Liver (tissue), 9 donors: ENCODE measurements around the gene BMP6. TPM values are rescaled to one million over a fixed set of nuclear protein-coding genes. Genes with fewer than 3 reads are reported as not detected.

Experiments
- DNase-seq: peaks from one replicate; pipeline ENCODE4 v3.0.0-alpha.2; 2017; ENCODE audit warnings: low spot score
- H3K27ac ChIP-seq, 2 donors: one replicate each; pipeline ENCODE4 v1.7.0; 2013; ENCODE audit warnings: inconsistent platforms in 2 of 2, low read length in 2 of 2, control low read depth in 1 of 2, low read depth in 1 of 2, mild to moderate bottlenecking in 1 of 2
- H3K27me3 ChIP-seq, 4 donors: one replicate each; pipeline versions ENCODE4 v1.6.1 to v1.7.0; 2013; ENCODE audit warnings: low read length in 3 of 4, inconsistent platforms in 1 of 4, mild to moderate bottlenecking in 1 of 4, moderate library complexity in 1 of 4; ENCODE audit not compliant: control insufficient read depth in 4 of 4, insufficient read depth in 4 of 4
- H3K36me3 ChIP-seq, 4 donors: one replicate each; pipeline versions ENCODE4 v1.6.1 to v1.7.0; 2013; ENCODE audit warnings: low read length in 3 of 4, mild to moderate bottlenecking in 3 of 4, low read depth in 1 of 4, moderate library complexity in 1 of 4; ENCODE audit not compliant: control insufficient read depth in 4 of 4, insufficient read depth in 3 of 4
- H3K4me1 ChIP-seq, 4 donors: one replicate each; pipeline versions ENCODE4 v1.6.1 to v1.7.0; 2013; ENCODE audit warnings: low read length in 3 of 4, mild to moderate bottlenecking in 3 of 4, moderate library complexity in 1 of 4; ENCODE audit not compliant: control insufficient read depth in 4 of 4, insufficient read depth in 4 of 4
- H3K4me3 ChIP-seq, 3 donors: one replicate each; pipeline versions ENCODE4 v1.6.1 to v1.7.0; 2013; ENCODE audit warnings: low read length in 3 of 3, control low read depth in 1 of 3, low read depth in 1 of 3, mild to moderate bottlenecking in 1 of 3
- H3K9ac ChIP-seq, 2 donors: one replicate each; pipeline ENCODE4 v1.7.0; 2013; ENCODE audit warnings: low read length in 2 of 2, mild to moderate bottlenecking in 2 of 2, moderate library complexity in 2 of 2, control low read depth in 1 of 2, low read depth in 1 of 2
- H3K9me3 ChIP-seq, 4 donors: one replicate each; pipeline versions ENCODE4 v1.6.1 to v1.7.0; 2013; ENCODE audit warnings: low read length in 3 of 4; ENCODE audit not compliant: control insufficient read depth in 4 of 4
- CTCF ChIP-seq: fragments of 150-350 bp; IDR thresholded peaks from 2 replicates; pipeline ENCODE4 v1.5.1; 2017; ENCODE audit warnings: improper control_type of control experiment, low read depth, low read length; ENCODE audit not compliant: missing input control
- EGR1 ChIP-seq, 2 donors: IDR thresholded peaks; 2 replicates each; pipeline ENCODE4 v1.6.1; 2016 to 2018; ENCODE audit warnings: antibody characterized with exemption in 2 of 2, low read depth in 2 of 2
- FOXA2 ChIP-seq: IDR thresholded peaks from 2 replicates; pipeline ENCODE4 v1.6.1; 2016; ENCODE audit warnings: antibody characterized with exemption
- GABPA ChIP-seq, 2 donors: IDR thresholded peaks in 1 of 2; conservative IDR thresholded peaks in 1 of 2; 2 replicates each; pipeline ENCODE4 v1.6.1; 2016; ENCODE audit warnings: antibody characterized with exemption in 2 of 2, mild to moderate bottlenecking in 1 of 2, moderate library complexity in 1 of 2
- HNF4A ChIP-seq, 2 donors: conservative IDR thresholded peaks; 2 replicates each; pipeline ENCODE4 v1.6.1; 2016; ENCODE audit warnings: antibody characterized with exemption in 2 of 2, mild to moderate bottlenecking in 2 of 2
- HNF4G ChIP-seq: IDR thresholded peaks from 2 replicates; pipeline ENCODE4 v1.6.1; 2016; ENCODE audit warnings: antibody characterized with exemption
- JUND ChIP-seq, 2 donors: IDR thresholded peaks; 2 replicates each; pipeline ENCODE4 v1.6.1; 2016; ENCODE audit warnings: antibody characterized with exemption in 2 of 2
- NR2F2 ChIP-seq: IDR thresholded peaks from 2 replicates; pipeline ENCODE4 v1.6.1; 2016; ENCODE audit warnings: antibody characterized with exemption
- RAD21 ChIP-seq, 2 donors: IDR thresholded peaks; 2 replicates each; pipeline ENCODE4 v1.6.1; 2016; ENCODE audit warnings: antibody characterized with exemption in 2 of 2, mild to moderate bottlenecking in 2 of 2
- SP1 ChIP-seq: IDR thresholded peaks from 2 replicates; pipeline ENCODE4 v1.6.1; 2018; ENCODE audit warnings: antibody characterized with exemption, mild to moderate bottlenecking
- TAF1 ChIP-seq: conservative IDR thresholded peaks from 2 replicates; pipeline ENCODE4 v1.6.1; 2016; ENCODE audit warnings: antibody characterized with exemption, mild to moderate bottlenecking
- YY1 ChIP-seq: IDR thresholded peaks from 2 replicates; pipeline ENCODE4 v1.6.1; 2016; ENCODE audit warnings: antibody characterized with exemption, mild to moderate bottlenecking
- ZBTB33 ChIP-seq: IDR thresholded peaks from 2 replicates; pipeline ENCODE4 v1.6.1; 2016; ENCODE audit warnings: antibody characterized with exemption
- WGBS: extraction: QIAGEN DNeasy Blood & Tissue Kit; methylation state at CpG from one replicate; pipeline ENCODE4 v1.1.7; 2013; 5-methylcytosine and 5-hydroxymethylcytosine counted together
- polyA plus RNA-seq, 2 donors: library from polyadenylated mRNA; stranded (reverse) in 1 of 2; unstranded in 1 of 2; fragments of 200-250 nt in 1 of 2; fragments of >200 nt in 1 of 2; fragmentation: Nextera tagmentation in 1 of 2; extraction: Ambion mirVana in 1 of 2; gene quantifications; one replicate each; pipeline versions ENCODE4 v1.2.1 to v1.2.3, GENCODE V29; 2013 to 2015
- total RNA-seq, 2 donors: library from RNA; depleted of rRNA; stranded (reverse); fragments of >200 nt; gene quantifications; one replicate each; pipeline ENCODE4 v1.2.3, GENCODE V29; 2014
- TF ChIP-seq, protein P1 (sequence below): IDR thresholded peaks from 2 replicates; pipeline ENCODE4 v1.6.1; 2016; ENCODE audit warnings: antibody characterized with exemption
- TF ChIP-seq, protein P2 (sequence below): IDR thresholded peaks from 2 replicates; pipeline ENCODE4 v1.6.1; 2016; ENCODE audit warnings: antibody characterized with exemption, mild to moderate bottlenecking
- donor health status: healthy.
- donor health status: healthy.
- donor health status: healthy.
- donor health status: healthy.
- donor health status: healthy.

Gene BMP6
- total and polyA plus RNA-seq, 4 donors = 0.57 to 5.9 (median 2.3) TPM

GRCh38 chr6:7770111-7770510 lies 44.2 kb downstream of the BMP6 start (continued):
- TF ChIP-seq CTCF = no peak

- Histone ChIP-seq H3K9ac (no peak overlapping the region), H3K27me3 (no peaks in the 10 kb centered on the region), H3K36me3 (no peaks in the 10 kb centered on the region), H3K9me3 (no peaks in the 10 kb centered on the region), H3K27ac (no peak overlapping the region), H3K4me1 (no peaks in the 10 kb centered on the region), H3K4me3 (no peak overlapping the region)
- no peak for DNase-seq
- WGBS = 95% methylated on average over 3 of the region's 3 CpGs
- TF ChIP-seq HNF4G = no peak
- no peak for TF ChIP-seq RAD21 (IDR thresholded peaks at IDR 0.05)
- TF ChIP-seq JUND (IDR thresholded peaks at IDR 0.05) = no peak
- TF ChIP-seq, protein P1, sequence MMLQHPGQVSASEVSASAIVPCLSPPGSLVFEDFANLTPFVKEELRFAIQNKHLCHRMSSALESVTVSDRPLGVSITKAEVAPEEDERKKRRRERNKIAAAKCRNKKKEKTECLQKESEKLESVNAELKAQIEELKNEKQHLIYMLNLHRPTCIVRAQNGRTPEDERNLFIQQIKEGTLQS = no peak
- TF ChIP-seq NR2F2 = no peak
- no peak for TF ChIP-seq HNF4A (conservative IDR thresholded peaks at IDR 0.05)
- no peak for TF ChIP-seq GABPA (IDR thresholded peaks at IDR 0.05 in 1 of 2, conservative IDR thresholded peaks at IDR 0.05 in 1 of 2)
- TF ChIP-seq YY1 = no peak
- no peak for TF ChIP-seq SP1
- no peak for TF ChIP-seq CTCF
- no peak for TF ChIP-seq FOXA2
- no peak for TF ChIP-seq EGR1 (IDR thresholded peaks at IDR 0.05; ENCODE audit: low read depth in 2 of 2)
- no peak for TF ChIP-seq ZBTB33
- TF ChIP-seq, protein P2, sequence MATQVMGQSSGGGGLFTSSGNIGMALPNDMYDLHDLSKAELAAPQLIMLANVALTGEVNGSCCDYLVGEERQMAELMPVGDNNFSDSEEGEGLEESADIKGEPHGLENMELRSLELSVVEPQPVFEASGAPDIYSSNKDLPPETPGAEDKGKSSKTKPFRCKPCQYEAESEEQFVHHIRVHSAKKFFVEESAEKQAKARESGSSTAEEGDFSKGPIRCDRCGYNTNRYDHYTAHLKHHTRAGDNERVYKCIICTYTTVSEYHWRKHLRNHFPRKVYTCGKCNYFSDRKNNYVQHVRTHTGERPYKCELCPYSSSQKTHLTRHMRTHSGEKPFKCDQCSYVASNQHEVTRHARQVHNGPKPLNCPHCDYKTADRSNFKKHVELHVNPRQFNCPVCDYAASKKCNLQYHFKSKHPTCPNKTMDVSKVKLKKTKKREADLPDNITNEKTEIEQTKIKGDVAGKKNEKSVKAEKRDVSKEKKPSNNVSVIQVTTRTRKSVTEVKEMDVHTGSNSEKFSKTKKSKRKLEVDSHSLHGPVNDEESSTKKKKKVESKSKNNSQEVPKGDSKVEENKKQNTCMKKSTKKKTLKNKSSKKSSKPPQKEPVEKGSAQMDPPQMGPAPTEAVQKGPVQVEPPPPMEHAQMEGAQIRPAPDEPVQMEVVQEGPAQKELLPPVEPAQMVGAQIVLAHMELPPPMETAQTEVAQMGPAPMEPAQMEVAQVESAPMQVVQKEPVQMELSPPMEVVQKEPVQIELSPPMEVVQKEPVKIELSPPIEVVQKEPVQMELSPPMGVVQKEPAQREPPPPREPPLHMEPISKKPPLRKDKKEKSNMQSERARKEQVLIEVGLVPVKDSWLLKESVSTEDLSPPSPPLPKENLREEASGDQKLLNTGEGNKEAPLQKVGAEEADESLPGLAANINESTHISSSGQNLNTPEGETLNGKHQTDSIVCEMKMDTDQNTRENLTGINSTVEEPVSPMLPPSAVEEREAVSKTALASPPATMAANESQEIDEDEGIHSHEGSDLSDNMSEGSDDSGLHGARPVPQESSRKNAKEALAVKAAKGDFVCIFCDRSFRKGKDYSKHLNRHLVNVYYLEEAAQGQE = no peak
- TF ChIP-seq TAF1 = no peak
Observed at GRCh38 chr6:7770601-7771000, 44.7 kb downstream of the BMP6 start.
